Adrenal gland (tissue), 5 donors: ENCODE data around the gene FXYD1.

Source experiments
- POLR2A ChIP-seq, 2 donors: fragments of 450-650 bp; IDR thresholded peaks; one replicate each; pipeline ENCODE4 v1.6.1; 2017; ENCODE audit warnings: antibody characterized with exemption in 2 of 2, mild to moderate bottlenecking in 2 of 2, moderate library complexity in 1 of 2
- TF ChIP-seq, protein P1 (sequence below), 6 experiments: fragments of 450-650 bp in 4 of 6; fragments of 200-600 bp in 2 of 6; sonication (generic) in 1 of 6; IDR thresholded peaks; 1 replicate in 5 of 6; 2 replicates in 1 of 6; pipeline versions ENCODE4 v1.5.1 to v1.8.0; 2016 to 2021; ENCODE audit warnings: antibody characterized with exemption in 6 of 6, mild to moderate bottlenecking in 2 of 6, moderate library complexity in 1 of 6
- donor health status: DM: no; HTN: no; CAD: no.

DNA sequence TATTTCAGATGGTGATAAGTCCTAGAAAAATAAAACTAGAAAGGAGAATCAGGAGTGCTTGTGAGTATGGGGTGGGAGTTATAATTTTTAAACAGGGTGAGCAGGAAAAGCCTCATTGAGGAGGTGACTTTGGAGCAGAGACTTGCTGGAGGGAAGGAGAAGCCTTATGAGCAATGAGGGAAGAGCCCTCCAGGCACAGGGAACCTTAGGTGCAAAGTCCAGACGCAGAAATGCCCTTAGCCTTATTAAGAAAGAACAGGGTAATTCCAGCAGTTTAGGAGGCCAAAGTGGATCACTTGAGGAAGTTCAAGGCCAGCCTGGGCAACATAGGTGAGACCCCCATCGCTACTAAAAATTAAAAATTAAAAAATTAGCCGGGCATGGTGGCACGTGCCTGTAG, 44.0 kb upstream of the FXYD1 start:
- TF ChIP-seq, protein P1, sequence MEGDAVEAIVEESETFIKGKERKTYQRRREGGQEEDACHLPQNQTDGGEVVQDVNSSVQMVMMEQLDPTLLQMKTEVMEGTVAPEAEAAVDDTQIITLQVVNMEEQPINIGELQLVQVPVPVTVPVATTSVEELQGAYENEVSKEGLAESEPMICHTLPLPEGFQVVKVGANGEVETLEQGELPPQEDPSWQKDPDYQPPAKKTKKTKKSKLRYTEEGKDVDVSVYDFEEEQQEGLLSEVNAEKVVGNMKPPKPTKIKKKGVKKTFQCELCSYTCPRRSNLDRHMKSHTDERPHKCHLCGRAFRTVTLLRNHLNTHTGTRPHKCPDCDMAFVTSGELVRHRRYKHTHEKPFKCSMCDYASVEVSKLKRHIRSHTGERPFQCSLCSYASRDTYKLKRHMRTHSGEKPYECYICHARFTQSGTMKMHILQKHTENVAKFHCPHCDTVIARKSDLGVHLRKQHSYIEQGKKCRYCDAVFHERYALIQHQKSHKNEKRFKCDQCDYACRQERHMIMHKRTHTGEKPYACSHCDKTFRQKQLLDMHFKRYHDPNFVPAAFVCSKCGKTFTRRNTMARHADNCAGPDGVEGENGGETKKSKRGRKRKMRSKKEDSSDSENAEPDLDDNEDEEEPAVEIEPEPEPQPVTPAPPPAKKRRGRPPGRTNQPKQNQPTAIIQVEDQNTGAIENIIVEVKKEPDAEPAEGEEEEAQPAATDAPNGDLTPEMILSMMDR (IDR thresholded peaks at IDR 0.05), result no peak
- TF ChIP-seq POLR2A (IDR thresholded peaks at IDR 0.05), result no peak
